Smooth muscle cell (in vitro differentiated cells): ENCODE data around the gene ALPK1. TPM values are rescaled to one million over a fixed set of nuclear protein-coding genes. Genes with fewer than 3 reads are reported as not detected.

ENCODE experiments used
- DNase-seq: peaks from one replicate; lab custom pipeline; 2025; ENCODE audit not compliant: unreplicated experiment; lab: John Stamatoyannopoulos, UW
- H2AFZ ChIP-seq: fragments of 200-600 bp; sonication (generic); 2 replicates; pipeline ENCODE4 v1.6.0; 2016; ENCODE audit warnings: antibody characterized with exemption, low read depth, mild to moderate bottlenecking
- H3F3A ChIP-seq: fragments of 200-600 bp; sonication (generic); 2 replicates; pipeline ENCODE4 v1.6.0; 2017; ENCODE audit warnings: antibody characterized with exemption, low read depth
- H3K27ac ChIP-seq: fragments of 200-600 bp; sonication (generic); 2 replicates; pipeline ENCODE4 v1.5.1; 2016; ENCODE audit warnings: low read depth, mild to moderate bottlenecking
- H3K27me3 ChIP-seq: fragments of 200-600 bp; sonication (generic); 2 replicates; pipeline ENCODE4 v1.6.1; 2016; ENCODE audit warnings: low read depth, mild to moderate bottlenecking
- H3K36me3 ChIP-seq: fragments of 200-600 bp; sonication (generic); 2 replicates; pipeline ENCODE4 v1.5.1; 2016; ENCODE audit warnings: low read depth
- H3K4me1 ChIP-seq: fragments of 200-600 bp; sonication (generic); 2 replicates; pipeline ENCODE4 v1.5.1; 2016; ENCODE audit warnings: low read depth
- H3K4me2 ChIP-seq: fragments of 200-600 bp; sonication (generic); 2 replicates; pipeline ENCODE4 v1.6.0; 2016; ENCODE audit warnings: mild to moderate bottlenecking
- H3K4me3 ChIP-seq: fragments of 200-600 bp; sonication (generic); 2 replicates; pipeline ENCODE4 v1.5.1; 2016; ENCODE audit warnings: mild to moderate bottlenecking
- H3K79me2 ChIP-seq: fragments of 200-600 bp; sonication (generic); 2 replicates; pipeline ENCODE4 v1.6.0; 2016; ENCODE audit warnings: low read depth, mild to moderate bottlenecking
- H3K9ac ChIP-seq: fragments of 200-600 bp; sonication (generic); 2 replicates; pipeline ENCODE4 v1.6.0; 2016; ENCODE audit warnings: low read depth
- H3K9me3 ChIP-seq: fragments of 200-600 bp; sonication (generic); replicated peaks from 2 replicates; pipeline ENCODE4 v1.5.1; 2016; ENCODE audit warnings: low read depth
- H4K20me1 ChIP-seq: fragments of 200-600 bp; sonication (generic); 2 replicates; pipeline ENCODE4 v1.6.0; 2016; ENCODE audit warnings: low read depth
- CTCF ChIP-seq: fragments of 200-600 bp; sonication (generic); IDR thresholded peaks from 2 replicates; pipeline ENCODE4 v1.5.1; 2017; ENCODE audit warnings: borderline replicate concordance, mild to moderate bottlenecking, antibody characterized with exemption; ENCODE audit not compliant: insufficient read depth, poor library complexity, severe bottlenecking
- WGBS: methylation state at CpG from one replicate; pipeline ENCODE4 v1.1.7; 2016; ENCODE audit warnings: low lambda C conversion rate; 5-methylcytosine and 5-hydroxymethylcytosine counted together
- polyA plus RNA-seq: library from polyadenylated mRNA; unstranded; fragments of >200 nt; fragmentation: Nextera tagmentation; extraction: Ambion mirVana; gene quantifications from 2 replicates; pipeline ENCODE4 v1.2.1, GENCODE V29; 2016
- total RNA-seq: library from RNA; depleted of rRNA; stranded (reverse); fragments of >200 nt; gene quantifications from 2 replicates; pipeline ENCODE4 v1.2.3, GENCODE V29; 2014

Gene ALPK1
- total and polyA plus RNA-seq, 2 experiments from 2014 or later, result 3.9 to 4.4 TPM

DNA sequence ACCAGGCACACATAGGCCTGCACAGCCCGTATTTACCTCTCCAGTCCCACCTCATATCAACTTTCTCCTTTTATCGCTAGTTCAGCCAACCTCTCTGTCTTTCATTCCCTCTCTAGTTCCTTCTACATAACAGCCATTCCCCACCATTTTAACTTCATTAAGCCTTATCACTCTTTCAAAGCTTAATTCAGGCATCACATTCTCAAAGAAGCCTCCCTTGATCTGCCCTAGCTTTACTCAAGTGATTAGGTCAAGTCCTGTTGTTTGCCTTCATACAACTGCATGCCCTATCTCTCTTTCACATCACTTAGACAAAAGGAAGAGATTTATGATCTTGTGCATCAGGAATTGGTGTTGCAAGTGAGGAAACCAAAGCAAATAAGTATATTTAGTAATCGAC is 74.2 kb downstream of the ALPK1 start:
- DNase-seq, result no peak
- Histone ChIP-seq H3K79me2 (no peaks in the 10 kb centered on the region), H3K4me2 (no peak overlapping the region), H3K27me3 (peaks cover 4% of the 10 kb centered on the region), H2AFZ (no peak overlapping the region), H3F3A (no peaks in the 10 kb centered on the region), H3K4me3 (no peak overlapping the region), H3K9me3 (no peaks in the 10 kb centered on the region), H3K9ac (no peak overlapping the region), H3K27ac (no peak overlapping the region), H3K36me3 (no peaks in the 10 kb centered on the region), H3K4me1 (peaks cover 14% of the 10 kb centered on the region), H4K20me1 (no peaks in the 10 kb centered on the region)
- 91% methylated on average over 3 of the region's 3 CpGs for WGBS
- TF ChIP-seq CTCF, result no peak

DNA sequence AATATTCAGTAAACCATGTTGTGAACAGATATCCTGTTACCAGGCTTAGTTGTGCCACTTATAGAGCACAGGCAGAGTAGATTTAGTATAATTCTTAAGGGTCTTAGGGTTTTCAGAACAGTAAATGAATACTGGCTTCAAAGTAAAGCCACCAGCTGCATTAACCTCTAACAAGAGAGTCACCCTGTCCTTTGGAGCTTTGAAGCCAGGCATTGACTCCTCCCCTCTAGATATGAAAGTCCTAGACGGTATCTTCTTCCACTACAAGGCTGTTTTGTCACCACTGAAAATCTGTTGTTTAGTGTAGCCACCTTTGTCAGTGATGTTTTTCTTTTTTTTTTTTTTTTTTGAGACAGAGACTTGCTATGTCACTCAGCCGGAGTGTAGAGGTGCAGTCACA is 77.7 kb downstream of the ALPK1 start:
- peaks cover 37% of the 10 kb centered on the region for H3K4me1 ChIP-seq
- H3K27ac ChIP-seq, result no peak overlapping the region
- no peak overlapping the region for H3K4me2 ChIP-seq
- no peaks in the 10 kb centered on the region for H3F3A ChIP-seq
- H3K9me3 ChIP-seq, result no peaks in the 10 kb centered on the region
- 96% methylated on average over 2 of the region's 2 CpGs for WGBS
- no peak overlapping the region for H3K4me3 ChIP-seq
- peaks cover 36% of the 10 kb centered on the region for H3K27me3 ChIP-seq
- H3K79me2 ChIP-seq, result no peaks in the 10 kb centered on the region
- H2AFZ ChIP-seq, result no peak overlapping the region
- no peak overlapping the region for H3K9ac ChIP-seq
- DNase-seq, result no peak
- no peaks in the 10 kb centered on the region for H4K20me1 ChIP-seq
- no peak for TF ChIP-seq CTCF
- H3K36me3 ChIP-seq, result no peaks in the 10 kb centered on the region

DNA sequence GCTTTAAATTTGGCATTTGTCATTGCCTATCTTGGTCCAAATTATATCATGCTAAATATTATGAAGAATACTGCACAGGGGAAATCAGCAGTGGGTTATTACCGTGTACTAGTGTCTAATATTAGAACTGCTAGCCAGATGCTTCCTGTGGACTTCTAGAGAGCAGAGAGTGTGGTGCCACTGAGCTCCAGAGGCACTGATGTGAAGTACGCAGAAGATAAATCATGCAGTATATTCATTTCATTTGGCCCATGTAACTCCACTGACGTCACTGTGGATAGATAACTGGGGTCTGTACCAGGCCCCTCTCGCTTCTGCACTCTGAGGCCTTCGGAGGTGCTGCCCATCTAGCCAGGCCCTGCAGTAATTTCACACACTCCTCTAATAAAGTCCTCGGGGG is 80.0 kb downstream of the ALPK1 start:
- H2AFZ ChIP-seq, result no peak overlapping the region
- peaks cover 29% of the 10 kb centered on the region for H3K4me1 ChIP-seq
- DNase-seq, result no peak
- H3F3A ChIP-seq, result no peaks in the 10 kb centered on the region
- H3K79me2 ChIP-seq, result no peaks in the 10 kb centered on the region
- no peak for TF ChIP-seq CTCF
- H3K27me3 ChIP-seq, result peaks cover 58% of the 10 kb centered on the region
- no peak overlapping the region for H3K4me3 ChIP-seq
- H4K20me1 ChIP-seq, result no peaks in the 10 kb centered on the region
- H3K27ac ChIP-seq, result no peak overlapping the region
- H3K36me3 ChIP-seq, result no peaks in the 10 kb centered on the region
- WGBS, result 89% methylated on average over 6 of the region's 6 CpGs
- no peaks in the 10 kb centered on the region for H3K9me3 ChIP-seq
- no peak overlapping the region for H3K9ac ChIP-seq
- H3K4me2 ChIP-seq, result no peak overlapping the region

DNA sequence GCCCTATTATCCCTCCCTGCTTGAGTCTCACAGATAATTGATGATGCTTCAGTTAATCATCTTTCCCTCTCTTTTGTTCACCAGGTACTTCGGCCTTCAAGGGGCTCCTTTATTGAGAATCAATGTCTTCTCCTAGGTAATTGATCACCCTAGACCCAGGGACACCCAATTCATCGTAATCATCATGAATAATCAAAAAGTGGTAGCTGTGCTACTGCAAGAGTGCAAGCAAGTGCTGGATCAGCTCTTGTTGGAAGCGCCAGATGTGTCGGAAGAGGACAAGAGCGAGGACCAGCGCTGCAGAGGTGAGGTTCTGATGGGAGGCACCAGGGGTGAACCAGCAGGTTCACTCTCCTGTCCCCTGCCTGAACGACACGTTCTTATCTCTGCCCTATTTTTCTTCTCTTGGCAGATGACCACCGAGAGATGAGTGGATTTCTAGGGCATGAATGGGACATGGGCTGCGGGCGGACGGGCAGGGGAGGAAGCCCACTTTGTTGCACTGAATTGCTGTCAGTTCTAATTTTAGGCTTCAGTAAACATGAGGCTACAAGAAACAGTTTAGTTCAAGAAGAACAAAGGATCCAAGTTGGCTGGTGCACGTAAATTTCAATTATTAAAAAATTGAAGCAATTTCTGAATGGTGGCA is 80.5 kb downstream of the ALPK1 start:
- no peaks in the 10 kb centered on the region for H3F3A ChIP-seq
- H3K9ac ChIP-seq, result no peak overlapping the region
- no peak overlapping the region for H2AFZ ChIP-seq
- no peaks in the 10 kb centered on the region for H4K20me1 ChIP-seq
- no peak overlapping the region for H3K4me3 ChIP-seq
- peaks cover 63% of the 10 kb centered on the region for H3K27me3 ChIP-seq
- no peak overlapping the region for H3K27ac ChIP-seq
- no peaks in the 10 kb centered on the region for H3K36me3 ChIP-seq
- 90% methylated on average over 13 of the region's 13 CpGs for WGBS
- no peaks in the 10 kb centered on the region for H3K79me2 ChIP-seq
- no peak overlapping the region for H3K4me2 ChIP-seq
- TF ChIP-seq CTCF, result no peak
- H3K9me3 ChIP-seq, result no peaks in the 10 kb centered on the region
- DNase-seq, result no peak
- peaks cover 33% of the 10 kb centered on the region for H3K4me1 ChIP-seq
